B cell (primary cell): Measurements from ENCODE around the gene ZNF135. TPM values are rescaled to one million over a fixed set of nuclear protein-coding genes. Genes with fewer than 3 reads are reported as not detected.

Source experiments
- ATAC-seq: fragments of 200-7000 bp; cut with Tn5 transposase; one replicate; pipeline ENCODE4 v1.10.0; 2021; ENCODE audit warnings: low read depth, mild to moderate bottlenecking, moderate number of reproducible peaks, moderate library complexity
- CTCF ChIA-PET: fragments of 350-600 bp; sonication (Branson Sonifier 250); formaldehyde crosslinking; loops from one replicate; lab custom pipeline; 2021; ENCODE audit warnings: antibody characterized with exemption, inconsistent platforms; lab: Charles Lee
- POLR2A ChIA-PET: fragments of 350-600 bp; sonication (Branson Sonifier 250); formaldehyde crosslinking; loops from one replicate; lab custom pipeline; 2021; ENCODE audit warnings: antibody characterized with exemption; lab: Charles Lee
- DNase-seq: peaks from one replicate; pipeline ENCODE4 v3.0.0; 2013
- H2AFZ ChIP-seq: 2 replicates; pipeline ENCODE4 v1.6.1; 2012; ENCODE audit warnings: mild to moderate bottlenecking, low read depth, low read length; ENCODE audit not compliant: insufficient read depth, poor library complexity, severe bottlenecking
- H3K27ac ChIP-seq, 2 donors: 1 replicate in 1 of 2; 2 replicates in 1 of 2; pipeline ENCODE4 v1.5.1; 2012 to 2013; ENCODE audit warnings: low read length in 2 of 2, mild to moderate bottlenecking in 2 of 2, moderate library complexity in 1 of 2
- H3K27me3 ChIP-seq, 4 experiments: fragments of 200-600 bp in 1 of 4; sonication (generic) in 1 of 4; replicated peaks in 1 of 4; 1 replicate in 2 of 4; 2 replicates in 2 of 4; pipeline versions ENCODE4 v1.6.1 to v1.7.0; 2013 to 2016; ENCODE audit warnings: low read length in 3 of 4, mild to moderate bottlenecking in 2 of 4, mixed read lengths in 1 of 4, moderate library complexity in 1 of 4; ENCODE audit not compliant: insufficient read depth in 4 of 4, control insufficient read depth in 3 of 4; ENCODE audit errors: control extremely low read depth in 1 of 4
- H3K36me3 ChIP-seq, 2 experiments: replicated peaks in 1 of 2; 1 replicate in 1 of 2; 2 replicates in 1 of 2; pipeline versions ENCODE4 v1.6.1 to v1.7.1; 2013; ENCODE audit warnings: low read length in 1 of 2; ENCODE audit not compliant: insufficient read depth in 2 of 2, control insufficient read depth in 1 of 2; ENCODE audit errors: control extremely low read depth in 1 of 2, extremely low read depth in 1 of 2
- H3K4me1 ChIP-seq, 2 donors: fragments of 200-600 bp in 1 of 2; sonication (generic) in 1 of 2; 1 replicate in 1 of 2; 2 replicates in 1 of 2; pipeline versions ENCODE4 v1.5.1 to v1.6.1; 2013 to 2017; ENCODE audit warnings: low read length in 2 of 2; ENCODE audit not compliant: control insufficient read depth in 2 of 2, insufficient read depth in 2 of 2
- H3K4me2 ChIP-seq: replicated peaks from 2 replicates; pipeline ENCODE3; 2012; ENCODE audit warnings: mild to moderate bottlenecking, low read depth, low read length; ENCODE audit not compliant: poor library complexity, severe bottlenecking
- H3K4me3 ChIP-seq, 5 experiments: fragments of 200-600 bp in 1 of 5; sonication (generic) in 1 of 5; 1 replicate in 3 of 5; 2 replicates in 2 of 5; pipeline versions ENCODE4 v1.5.1 to v1.7.0; 2011 to 2016; ENCODE audit warnings: low read length in 4 of 5, mild to moderate bottlenecking in 4 of 5, low read depth in 2 of 5, control low read depth in 1 of 5, moderate library complexity in 1 of 5; ENCODE audit not compliant: insufficient read depth in 1 of 5; ENCODE audit errors: control extremely low read depth in 1 of 5, extremely low read depth in 1 of 5
- H3K79me2 ChIP-seq: fragments of 200-600 bp; sonication (generic); one replicate; pipeline ENCODE4 v1.6.0; 2016; ENCODE audit warnings: low read length; ENCODE audit not compliant: control insufficient read depth, insufficient read depth
- H3K9ac ChIP-seq: fragments of 200-600 bp; sonication (generic); 2 replicates; pipeline ENCODE4 v1.6.1; 2017; ENCODE audit warnings: mild to moderate bottlenecking, low read length, moderate library complexity
- H3K9me3 ChIP-seq, 3 donors: one replicate each; pipeline versions ENCODE4 v1.6.1 to v1.7.1; 2013; ENCODE audit warnings: low read length in 2 of 3; ENCODE audit not compliant: control insufficient read depth in 2 of 3, insufficient read depth in 1 of 3; ENCODE audit errors: control extremely low read depth in 1 of 3
- H4K20me1 ChIP-seq: 2 replicates; pipeline ENCODE4 v1.6.0; 2012; ENCODE audit warnings: mild to moderate bottlenecking, low read length; ENCODE audit not compliant: insufficient read depth, control insufficient read depth, poor library complexity, severe bottlenecking
- H3K27ac Mint-ChIP-seq: one replicate; pipeline ENCODE4 v1.8.0; 2021; ENCODE audit warnings: mixed read lengths
- H3K27me3 Mint-ChIP-seq: one replicate; pipeline ENCODE4 v1.8.0; 2021; ENCODE audit warnings: mixed read lengths
- H3K4me1 Mint-ChIP-seq: one replicate; pipeline ENCODE4 v1.8.0; 2021; ENCODE audit warnings: mixed read lengths
- H3K4me3 Mint-ChIP-seq: one replicate; pipeline ENCODE4 v1.8.0; 2021; ENCODE audit warnings: mixed read lengths
- H3K9me3 Mint-ChIP-seq: one replicate; pipeline ENCODE4 v1.8.0; 2022; ENCODE audit warnings: mixed read lengths; ENCODE audit not compliant: insufficient read depth
- CTCF ChIP-seq: fragments of 200-600 bp; IDR thresholded peaks from one replicate; pipeline ENCODE4 v1.8.0; 2022; ENCODE audit warnings: antibody characterized with exemption, mild to moderate bottlenecking
- EZH2 ChIP-seq: IDR thresholded peaks from 2 replicates; pipeline ENCODE4 v1.6.1; 2012; ENCODE audit warnings: borderline replicate concordance, low read depth, mild to moderate bottlenecking, moderate library complexity, low read length; ENCODE audit not compliant: insufficient read depth, poor library complexity, severe bottlenecking
- whole genome bisulfite sequencing: methylation state at CpG from one replicate; pipeline ENCODE4 v1.1.5; 2013; ENCODE audit warnings: missing lambda C conversion rate; ENCODE audit not compliant: insufficient coverage; 5-methylcytosine and 5-hydroxymethylcytosine counted together
- intact Hi-C: fragments of 100-400 bp; cut with micrococcal nuclease; formaldehyde crosslinking; loops from one replicate; pipeline ENCODE4 v1.10.0; 2022
- polyA plus RNA-seq: library from polyadenylated mRNA; depleted of rRNA; stranded (reverse); fragments of >200 nt; gene quantifications from 2 replicates; pipeline ENCODE4 v1.2.3, GENCODE V29; 2012
- total RNA-seq, 2 donors: library from RNA; stranded (reverse); fragments of 120-200 nt in 1 of 2; gene quantifications; 1 replicate in 1 of 2; 2 replicates in 1 of 2; pipeline versions ENCODE4 v1.2.3 to v1.2.4, GENCODE V29; 2013 to 2022

Gene ZNF135
- total and polyA plus RNA-seq, 2 donors (not counting 1 experiment from before 2014, with no cell fraction given): 8.9 to 10.0 TPM

GRCh38 chr19:58083021-58083420 lies 23.9 kb downstream of the ZNF135 start:
- TF ChIP-seq EZH2 (no peak), CTCF (no peak)
- Histone ChIP-seq H3K27ac (no peak overlapping the region), H3K9ac (no peak overlapping the region), H3K4me3 (no peak overlapping the region), H3K9me3 (peaks cover 0 to 89% (median 25%) of the 10 kb centered on the region in 3 donors), H3K79me2 (peaks cover 2% of the 10 kb centered on the region), H3K4me1 (no peaks in the 10 kb centered on the region), H2AFZ (no peak overlapping the region), H3K27me3 (no peaks in the 10 kb centered on the region), H3K4me2 (no peak overlapping the region), H4K20me1 (no peaks in the 10 kb centered on the region), H3K36me3 (peaks cover 0 to 7% of the 10 kb centered on the region in 2 experiments)
- Mint-ChIP-seq H3K27me3 (no peaks in the 10 kb centered on the region), H3K4me3 (no peak overlapping the region), H3K4me1 (no peaks in the 10 kb centered on the region), H3K27ac (no peak overlapping the region), H3K9me3 (peaks cover 14% of the 10 kb centered on the region)
- intact Hi-C loops: no loop called here
- ATAC-seq (no peak), DNase-seq (no peak)
- 100% methylated on average over 1 of the region's 3 CpGs for WGBS
- ChIA-PET POLR2A (no interaction called here), CTCF (no interaction called here)

- H3K27ac ChIP-seq: no peak overlapping the region
- no peak overlapping the region for H3K9ac ChIP-seq
- CTCF ChIA-PET: no interaction called here
- WGBS: 96% methylated on average over 67 of the region's 69 CpGs
- Mint-ChIP-seq H3K4me1 (no peaks in the 10 kb centered on the region), H3K27ac (no peak overlapping the region), H3K9me3 (peaks cover 14% of the 10 kb centered on the region), H3K27me3 (no peaks in the 10 kb centered on the region), H3K4me3 (no peak overlapping the region)
- H3K27me3 ChIP-seq: no peaks in the 10 kb centered on the region
- TF ChIP-seq EZH2: no peak
- TF ChIP-seq CTCF: no peak
- peaks cover 2% of the 10 kb centered on the region for H3K79me2 ChIP-seq
- H4K20me1 ChIP-seq: no peaks in the 10 kb centered on the region
- no peak overlapping the region for H3K4me2 ChIP-seq
- ATAC-seq (no peak), DNase-seq (no peak)
- no peak overlapping the region for H3K4me3 ChIP-seq
- no peak overlapping the region for H2AFZ ChIP-seq
- intact Hi-C loops: no loop called here
- peaks cover 0 to 91% (median 25%) of the 10 kb centered on the region in 3 donors for H3K9me3 ChIP-seq
- POLR2A ChIA-PET: no interaction called here
- H3K4me1 ChIP-seq: no peaks in the 10 kb centered on the region
- H3K36me3 ChIP-seq: peaks cover 0 to 7% of the 10 kb centered on the region in 2 experiments
Measured at GRCh38 chr19:58084596-58085347, 25.7 kb downstream of the ZNF135 start.
